Islet precursor cell (in vitro differentiated cells): Measurements from ENCODE around the gene TMEM179.
A peak's percentile ranks its signal among the peaks of the same experiment; 100 is the strongest.

Experiments
- DNase-seq: peaks from one replicate; pipeline ENCODE4 v3.0.0-alpha.2; 2018

Gene TMEM179

GRCh38 chr14:104554088-104554607 is 50.4 kb downstream of the TMEM179 start:
- peak; percentile 44 for DNase-seq

DNA sequence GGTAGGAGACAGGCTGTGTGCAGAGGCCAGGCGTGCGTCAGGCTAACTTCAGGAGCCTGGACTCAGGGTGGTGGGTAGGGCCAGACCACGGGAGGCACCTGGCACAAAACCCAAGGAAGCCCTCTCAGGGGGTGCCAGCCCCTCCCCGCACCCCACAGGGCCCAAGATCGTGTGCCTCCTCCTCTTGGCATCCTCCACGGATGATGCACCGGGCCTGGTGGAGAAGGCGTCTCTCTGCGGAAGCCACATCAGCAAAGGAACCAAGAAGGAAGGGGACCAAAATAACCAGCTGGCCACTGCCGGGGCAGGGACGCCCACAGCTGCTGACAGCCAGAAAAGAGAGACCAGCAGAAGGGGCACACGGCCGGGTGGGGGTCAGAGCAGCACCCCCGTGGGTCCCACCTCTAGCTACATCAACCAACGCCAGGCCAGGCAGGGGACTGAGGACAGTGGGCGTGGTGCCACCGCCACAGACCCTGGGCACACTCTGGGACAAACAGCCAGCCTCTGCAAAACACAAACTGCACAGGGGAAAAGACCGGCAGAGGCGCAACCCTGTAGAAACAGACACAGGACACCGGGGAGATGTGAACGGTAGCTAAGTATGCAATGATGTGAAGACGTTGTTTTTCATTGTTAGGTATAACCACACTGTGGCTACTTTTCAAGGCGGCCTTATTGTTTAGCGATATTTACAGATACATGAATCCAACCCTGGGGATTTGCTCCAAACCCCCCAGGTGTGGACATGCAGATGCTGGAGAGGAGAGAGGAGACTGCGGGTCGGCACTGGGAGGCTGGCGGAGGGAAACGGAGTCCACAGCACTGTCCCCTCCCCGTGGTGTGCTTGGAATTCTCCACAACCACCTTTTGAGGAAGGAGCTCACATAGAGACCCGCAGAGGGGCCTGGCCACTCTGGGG is 51.1 kb downstream of the TMEM179 start:
- DNase-seq, result peak; percentile 36

DNA sequence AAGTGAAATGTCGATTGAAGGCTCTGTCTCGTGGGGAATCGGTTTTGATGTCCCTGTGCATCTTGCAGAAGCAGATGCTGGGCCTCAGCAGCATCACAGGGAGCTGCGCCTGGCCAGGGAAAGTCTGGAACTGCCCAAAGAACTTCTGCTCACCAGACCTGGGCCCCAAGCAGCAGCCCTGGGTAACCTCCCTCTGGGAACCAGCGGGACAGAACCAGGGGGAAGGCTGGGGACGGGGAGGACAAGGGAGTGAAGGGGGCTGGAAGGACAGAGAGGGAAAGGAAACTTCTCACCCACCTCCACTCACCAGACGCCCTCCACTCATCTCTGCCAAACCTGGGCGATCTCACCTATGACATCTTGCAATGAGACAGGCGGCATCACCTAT is 51.8 kb downstream of the TMEM179 start:
- DNase-seq, result peak; percentile 38

GRCh38 chr14:104551851-104552737 is 52.5 kb downstream of the TMEM179 start:
- DNase-seq, result peak; percentile 55

DNA sequence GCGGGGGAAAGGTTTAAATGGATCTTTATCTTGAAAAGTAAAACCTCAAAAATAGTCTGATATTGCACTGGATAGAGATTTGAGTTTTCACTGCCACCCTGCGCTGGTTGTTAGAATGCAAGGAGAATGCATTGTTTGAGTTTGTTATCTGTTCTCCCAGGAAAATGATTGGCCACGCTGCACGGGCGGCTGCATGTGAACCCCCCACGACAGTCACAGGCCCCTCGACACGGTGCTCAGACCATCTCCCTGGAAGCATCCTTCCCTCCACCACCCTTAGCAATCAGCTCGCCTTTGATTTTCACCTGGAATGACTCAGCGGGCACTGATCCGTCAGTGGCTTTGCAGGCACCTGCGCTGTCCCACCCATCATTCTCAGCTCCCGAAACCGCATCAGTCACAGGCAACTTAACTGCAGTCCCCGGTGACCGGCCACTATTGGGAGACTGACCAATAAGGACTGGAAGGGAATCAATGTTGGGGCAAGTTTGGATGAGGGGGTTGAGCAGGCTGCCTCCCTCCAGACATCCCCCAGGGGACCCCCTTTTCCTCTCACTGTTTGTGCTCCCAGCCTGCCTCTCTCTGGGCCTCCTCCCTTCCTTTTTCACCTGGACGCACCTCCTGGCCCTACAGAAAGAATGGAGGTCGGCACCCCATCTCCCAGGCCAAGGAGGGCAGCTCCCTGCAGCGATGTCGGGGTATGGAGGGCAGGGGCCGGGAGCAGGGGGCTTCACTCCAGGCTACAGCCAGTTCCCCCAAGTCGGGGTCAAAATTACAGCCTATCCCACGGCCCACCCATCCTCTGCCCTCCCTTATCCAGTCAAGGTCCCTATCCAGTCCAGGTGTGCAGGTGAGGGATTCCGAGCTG is 53.5 kb downstream of the TMEM179 start:
- DNase-seq, result peak; percentile 38

GRCh38 chr14:104550340-104550860 is 54.2 kb downstream of the TMEM179 start:
- DNase-seq, result no peak

DNA sequence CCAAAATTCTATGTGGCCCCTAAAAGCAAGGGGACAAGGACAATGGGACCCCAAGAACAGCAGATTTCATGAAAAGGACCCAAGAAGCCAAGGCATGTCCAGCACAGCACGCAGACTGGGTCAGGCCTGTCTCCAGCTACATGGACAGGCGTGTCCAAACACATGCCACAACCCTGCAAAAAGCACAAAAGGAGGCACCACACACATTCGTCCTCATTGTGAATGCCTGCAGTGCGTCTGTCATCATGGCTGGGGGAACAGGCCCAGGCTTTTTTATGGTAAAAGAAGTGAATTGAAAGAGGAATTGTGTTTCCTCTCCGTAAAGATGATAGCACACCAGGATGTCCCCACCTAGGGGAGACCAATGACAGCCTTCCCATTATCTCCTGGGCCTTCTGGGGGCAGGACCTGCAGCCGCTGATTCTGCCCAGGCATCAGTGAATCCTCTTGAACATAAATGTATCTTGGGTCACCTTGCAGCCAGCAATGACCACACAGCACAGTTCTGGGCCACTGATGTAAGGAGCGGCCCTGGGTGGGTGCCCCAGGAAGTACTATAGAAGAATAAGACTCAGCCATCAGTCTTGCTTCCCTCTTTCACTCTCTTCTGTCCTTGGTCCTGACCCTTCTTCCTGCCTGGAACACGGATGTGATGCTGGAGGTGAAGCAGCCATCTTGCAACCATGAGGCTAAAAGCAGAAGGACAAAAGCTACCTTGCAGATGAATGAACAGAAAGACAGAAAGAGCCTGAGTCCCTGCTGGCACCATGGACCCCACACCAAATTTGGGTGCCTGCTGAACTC is 54.8 kb downstream of the TMEM179 start:
- DNase-seq, result peak; percentile 41

- no peak for DNase-seq
Measured at GRCh38 chr14:104548802-104549535, 55.6 kb downstream of the TMEM179 start.

DNA sequence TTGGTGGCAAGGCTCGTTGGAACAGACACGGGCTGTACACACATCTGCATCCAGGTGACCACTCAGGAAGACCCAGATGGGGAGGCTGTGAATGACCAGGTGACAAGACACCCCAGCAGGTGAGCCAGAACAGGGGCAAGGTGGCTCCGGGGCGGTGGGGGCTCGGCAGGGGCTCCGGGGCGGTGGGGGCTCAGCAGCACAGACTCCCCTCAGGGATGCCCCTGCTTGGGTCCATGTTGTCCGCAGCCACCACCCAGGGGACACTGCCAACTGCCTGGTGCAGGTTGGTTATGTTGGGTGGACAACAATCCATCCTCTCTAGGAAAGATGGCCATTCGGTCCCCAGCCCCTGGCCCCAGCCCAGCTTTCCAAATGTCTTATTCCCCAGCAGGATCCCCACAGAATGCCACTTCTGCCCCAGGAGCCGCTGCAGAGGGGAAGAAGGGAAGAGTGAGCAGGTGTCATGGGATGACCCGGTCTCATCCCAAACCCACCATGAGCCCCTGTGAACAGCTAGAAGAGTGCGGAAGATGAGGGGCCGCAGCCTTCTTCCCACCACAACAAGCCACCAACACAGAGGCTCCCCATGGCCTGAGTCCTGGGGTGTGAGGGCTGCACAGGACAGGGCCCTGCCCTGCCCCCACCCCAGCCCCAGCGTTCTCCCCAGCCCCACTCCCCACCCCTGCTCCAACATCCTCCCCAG is 56.4 kb downstream of the TMEM179 start:
- no peak for DNase-seq

DNA sequence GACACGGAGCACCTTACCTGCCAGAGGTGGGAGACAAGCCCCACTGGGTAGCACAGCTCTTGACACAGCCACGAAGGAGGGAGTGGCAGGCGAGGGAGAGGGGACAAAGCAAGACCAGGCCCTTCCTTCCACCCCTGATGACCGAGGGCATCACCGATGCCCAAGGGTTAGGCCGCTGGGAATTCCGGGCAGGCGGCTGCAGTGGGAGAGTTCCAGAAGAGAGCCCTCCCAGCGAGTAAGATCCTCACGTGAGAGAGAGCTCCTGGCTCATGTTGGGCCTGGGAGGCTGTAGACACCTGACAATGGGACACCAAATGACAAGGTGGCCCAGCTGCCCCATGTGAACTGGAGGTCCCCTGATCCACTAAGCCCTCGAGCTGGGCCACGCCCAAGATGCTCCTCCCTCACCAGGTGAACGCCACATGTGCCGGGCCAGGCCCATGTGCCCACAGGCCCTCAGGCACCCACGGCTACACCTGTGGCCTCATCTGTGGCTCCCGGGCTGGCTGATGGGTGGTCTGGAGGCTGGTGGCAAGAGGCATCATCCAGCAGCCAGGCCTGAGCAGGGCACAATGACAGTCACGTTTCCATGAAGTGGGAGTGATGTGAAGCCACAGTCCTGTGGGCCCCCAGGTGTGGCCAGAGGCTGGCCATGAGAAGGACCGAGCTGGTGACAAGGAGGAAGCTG is 57.1 kb downstream of the TMEM179 start:
- peak; percentile 54 for DNase-seq

DNA sequence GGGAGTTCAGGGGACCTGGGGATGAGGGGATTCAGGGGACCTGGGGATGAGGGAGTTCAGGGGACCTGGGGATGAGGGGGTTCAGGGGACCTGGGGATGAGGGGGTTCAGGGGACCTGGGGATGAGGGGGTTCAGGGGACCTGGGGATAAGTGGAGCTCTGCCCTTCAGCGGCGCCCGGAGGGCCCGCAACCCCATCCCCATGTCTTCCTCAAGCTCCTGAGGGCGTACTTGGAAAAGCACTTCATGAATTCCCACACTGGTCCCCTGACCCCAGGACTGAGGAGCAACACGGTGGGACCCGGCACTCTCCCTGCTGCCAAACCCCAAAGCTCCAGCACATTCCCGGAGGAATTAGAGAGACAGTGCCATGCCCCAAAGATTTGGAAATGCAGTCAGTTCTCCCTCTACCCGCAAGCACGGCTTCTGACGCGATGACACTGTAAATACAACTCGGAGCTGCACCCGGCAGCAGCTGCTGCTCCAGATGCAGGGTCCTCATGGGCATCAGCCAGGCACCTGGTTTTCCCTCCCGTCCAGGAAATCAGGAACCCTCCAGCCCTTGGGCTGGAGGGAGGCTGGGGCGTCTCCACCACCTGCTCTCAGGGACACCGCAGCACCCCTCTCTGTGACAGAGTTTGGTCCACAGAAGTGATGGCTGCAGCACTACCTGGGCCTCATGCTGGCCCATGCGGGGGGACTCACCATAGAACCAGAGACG is 57.8 kb downstream of the TMEM179 start:
- DNase-seq, result no peak

- peak; percentile 45 for DNase-seq
Measured at GRCh38 chr14:104545942-104546501, 58.5 kb downstream of the TMEM179 start.

- DNase-seq, result no peak
Measured at GRCh38 chr14:104545151-104545941, 59.2 kb downstream of the TMEM179 start.

DNA sequence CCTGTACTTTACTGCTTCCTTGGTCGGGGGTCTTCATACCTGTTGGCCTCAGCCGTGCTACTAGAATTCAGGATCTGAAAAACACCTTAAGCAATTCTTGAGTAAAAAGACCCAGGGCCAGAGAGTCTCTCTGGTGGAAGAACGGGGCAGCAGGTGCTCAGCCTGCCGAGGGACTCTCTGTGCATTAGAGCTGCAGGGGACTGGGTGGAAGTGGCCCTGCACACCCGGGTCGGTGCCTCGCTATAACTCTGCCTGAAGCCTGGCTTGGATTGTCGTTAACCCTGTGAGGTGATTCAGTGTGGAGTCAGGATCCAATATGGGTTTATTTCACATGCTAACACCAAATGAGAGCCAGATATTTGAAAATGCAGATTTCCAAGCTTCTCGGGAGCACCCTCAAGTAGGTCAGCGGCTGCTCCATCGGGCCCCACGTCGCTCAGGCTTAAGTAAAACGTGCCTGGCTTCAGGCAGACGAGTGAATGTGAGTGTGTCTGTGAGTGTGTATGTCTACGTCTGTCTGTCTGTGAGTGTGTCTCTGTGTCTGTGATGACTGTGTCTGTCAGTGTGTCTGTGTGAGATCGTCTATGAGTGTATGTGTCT is 60.1 kb downstream of the TMEM179 start:
- peak; percentile 40 for DNase-seq

- DNase-seq, result peak; percentile 45
Measured at GRCh38 chr14:104542871-104543830, 61.4 kb downstream of the TMEM179 start.
